HFFc6 (cell line): ENCODE measurements around the gene PALMD. TPM values are rescaled to one million over a fixed set of nuclear protein-coding genes. Genes with fewer than 3 reads are reported as not detected.
A peak's percentile ranks its signal among the peaks of the same experiment; 100 is the strongest.

Experiments used
- DNase-seq: peaks from one replicate; pipeline ENCODE4 v3.0.0-alpha.2; 2018
- H3K27ac Mint-ChIP-seq: 2 replicates; pipeline ENCODE4 v1.8.0; 2020; ENCODE audit warnings: mild to moderate bottlenecking, mixed read lengths
- H3K27me3 Mint-ChIP-seq: 2 replicates; pipeline ENCODE4 v1.8.0; 2021; ENCODE audit warnings: mild to moderate bottlenecking, moderate library complexity, mixed read lengths; ENCODE audit not compliant: insufficient read depth
- H3K36me3 Mint-ChIP-seq: 2 replicates; pipeline ENCODE4 v1.8.0; 2021; ENCODE audit warnings: low read depth, mixed read lengths
- H3K4me1 Mint-ChIP-seq: 2 replicates; pipeline ENCODE4 v1.8.0; 2020; ENCODE audit warnings: low read depth, mixed read lengths
- H3K4me3 Mint-ChIP-seq: 2 replicates; pipeline ENCODE4 v1.8.0; 2020; ENCODE audit warnings: mild to moderate bottlenecking, moderate library complexity, mixed read lengths
- H3K9me3 Mint-ChIP-seq: 2 replicates; pipeline ENCODE4 v1.8.0; 2020; ENCODE audit warnings: mild to moderate bottlenecking, mixed read lengths
- total RNA-seq, 6 experiments: library from RNA; stranded (reverse); fragmentation: NEBNext Ultra II Directional; extraction: Animal tissue kit (Norgen Biotek cat#: 25700); gene quantifications; 2 replicates in 1 of 6; 3 replicates in 5 of 6; pipeline ENCODE4 v1.2.3, GENCODE V29; 2021
- TF ChIP-seq, protein P1 (sequence below): fragments of 200-600 bp; sonication (generic); IDR thresholded peaks from 2 replicates; pipeline ENCODE4 v1.5.0; 2021; ENCODE audit warnings: antibody characterized with exemption, mild to moderate bottlenecking

The PALMD gene
- total RNA-seq, 6 experiments from 2014 or later, result not detected

- TF ChIP-seq, protein P1, sequence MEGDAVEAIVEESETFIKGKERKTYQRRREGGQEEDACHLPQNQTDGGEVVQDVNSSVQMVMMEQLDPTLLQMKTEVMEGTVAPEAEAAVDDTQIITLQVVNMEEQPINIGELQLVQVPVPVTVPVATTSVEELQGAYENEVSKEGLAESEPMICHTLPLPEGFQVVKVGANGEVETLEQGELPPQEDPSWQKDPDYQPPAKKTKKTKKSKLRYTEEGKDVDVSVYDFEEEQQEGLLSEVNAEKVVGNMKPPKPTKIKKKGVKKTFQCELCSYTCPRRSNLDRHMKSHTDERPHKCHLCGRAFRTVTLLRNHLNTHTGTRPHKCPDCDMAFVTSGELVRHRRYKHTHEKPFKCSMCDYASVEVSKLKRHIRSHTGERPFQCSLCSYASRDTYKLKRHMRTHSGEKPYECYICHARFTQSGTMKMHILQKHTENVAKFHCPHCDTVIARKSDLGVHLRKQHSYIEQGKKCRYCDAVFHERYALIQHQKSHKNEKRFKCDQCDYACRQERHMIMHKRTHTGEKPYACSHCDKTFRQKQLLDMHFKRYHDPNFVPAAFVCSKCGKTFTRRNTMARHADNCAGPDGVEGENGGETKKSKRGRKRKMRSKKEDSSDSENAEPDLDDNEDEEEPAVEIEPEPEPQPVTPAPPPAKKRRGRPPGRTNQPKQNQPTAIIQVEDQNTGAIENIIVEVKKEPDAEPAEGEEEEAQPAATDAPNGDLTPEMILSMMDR, result peak; percentile 81
- H3K9me3 Mint-ChIP-seq, result no peaks in the 10 kb centered on the region
- H3K27me3 Mint-ChIP-seq, result peaks cover 3% of the 10 kb centered on the region
- no peaks in the 10 kb centered on the region for H3K36me3 Mint-ChIP-seq
- no peak overlapping the region for H3K4me3 Mint-ChIP-seq
- DNase-seq, result peak; percentile 32
- H3K27ac Mint-ChIP-seq, result no peak overlapping the region
- H3K4me1 Mint-ChIP-seq, result peaks cover 13% of the 10 kb centered on the region
Observed at GRCh38 chr1:99728494-99729235, 82.8 kb downstream of the PALMD start.

DNA sequence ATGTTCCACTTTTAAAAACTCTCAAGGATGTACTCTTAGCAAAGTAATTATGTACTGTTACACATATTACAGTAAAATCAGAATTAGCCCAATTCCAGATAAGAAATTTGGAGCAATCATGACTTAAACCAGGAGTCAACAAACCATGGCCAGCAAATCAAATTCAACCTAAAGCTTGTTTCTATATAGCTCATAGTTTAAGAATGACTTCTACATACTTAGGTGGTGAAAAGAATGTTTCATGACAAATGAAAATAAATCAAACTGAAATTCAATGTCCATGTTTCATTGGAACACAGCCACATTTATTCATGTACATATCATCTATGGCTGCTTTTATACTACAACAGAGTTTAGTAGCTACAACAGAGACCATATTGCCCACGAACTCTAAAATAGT lies 85.5 kb downstream of the PALMD start:
- Mint-ChIP-seq H3K9me3 (no peaks in the 10 kb centered on the region), H3K27me3 (peaks cover 3% of the 10 kb centered on the region), H3K27ac (no peak overlapping the region), H3K4me1 (peaks cover 13% of the 10 kb centered on the region), H3K36me3 (no peaks in the 10 kb centered on the region), H3K4me3 (no peak overlapping the region)
- TF ChIP-seq, protein P1, result no peak
- DNase-seq, result no peak

GRCh38 chr1:99735852-99736251 lies 89.9 kb downstream of the PALMD start:
- no peak for DNase-seq
- Mint-ChIP-seq H3K4me3 (no peak overlapping the region), H3K9me3 (no peaks in the 10 kb centered on the region), H3K4me1 (peaks cover 6% of the 10 kb centered on the region), H3K36me3 (no peaks in the 10 kb centered on the region), H3K27ac (no peak overlapping the region), H3K27me3 (no peaks in the 10 kb centered on the region; the same call in none of the 2 replicates)
- TF ChIP-seq, protein P1, result no peak

DNA sequence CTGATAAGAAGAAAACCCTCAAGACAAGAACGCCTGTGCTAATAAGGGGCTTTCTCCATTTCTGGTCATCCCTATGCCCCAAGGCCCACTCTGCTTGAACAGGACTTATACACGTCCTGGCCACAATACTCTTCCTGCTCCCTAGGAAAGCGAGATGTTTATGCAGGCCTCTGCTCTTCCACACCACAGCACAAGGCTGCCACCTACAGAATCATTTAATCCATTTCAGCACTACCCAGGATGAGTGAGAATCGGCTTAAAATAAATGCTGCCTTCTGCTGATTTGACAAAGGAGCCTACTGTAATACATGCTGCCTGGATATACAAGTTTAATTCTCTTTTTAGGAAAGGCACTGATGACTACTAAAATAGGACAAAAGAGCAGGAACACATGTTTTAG lies 91.1 kb downstream of the PALMD start:
- Mint-ChIP-seq H3K27ac (no peak overlapping the region), H3K4me1 (no peaks in the 10 kb centered on the region), H3K4me3 (no peak overlapping the region), H3K27me3 (no peaks in the 10 kb centered on the region; the same call in none of the 2 replicates), H3K36me3 (no peaks in the 10 kb centered on the region), H3K9me3 (no peaks in the 10 kb centered on the region)
- TF ChIP-seq, protein P1, result peak; percentile 67
- DNase-seq, result peak; percentile 51

DNA sequence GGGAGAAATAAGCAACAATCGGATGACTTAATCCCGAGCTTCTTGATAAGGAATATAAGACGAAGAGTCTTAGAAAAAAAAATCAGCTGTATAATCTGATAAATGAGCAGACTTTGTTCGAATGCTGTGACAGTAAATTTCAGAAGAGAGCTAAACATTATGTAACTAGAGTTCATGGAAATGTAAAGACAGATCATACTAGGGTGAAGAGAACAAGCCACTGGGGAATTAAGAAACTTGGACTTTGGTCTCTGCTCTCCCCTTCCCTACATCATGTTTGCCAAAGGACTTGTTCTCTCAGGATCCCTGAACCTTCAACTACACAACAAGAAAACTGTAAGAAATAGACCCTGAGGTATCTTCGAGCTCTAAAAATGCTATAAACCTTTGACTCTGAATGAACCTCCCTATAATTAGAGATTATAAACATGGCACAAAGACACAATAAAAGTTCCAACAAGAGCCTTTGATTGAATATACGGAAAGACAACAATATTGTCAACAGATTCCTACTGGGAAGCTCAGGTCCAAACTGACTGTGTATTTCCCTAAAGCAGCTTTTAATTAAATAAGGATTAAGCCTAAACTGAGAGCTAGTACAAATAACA lies 93.0 kb downstream of the PALMD start:
- TF ChIP-seq, protein P1, result no peak
- Mint-ChIP-seq H3K36me3 (no peaks in the 10 kb centered on the region), H3K4me3 (no peak overlapping the region), H3K4me1 (no peaks in the 10 kb centered on the region), H3K27me3 (no peaks in the 10 kb centered on the region; the same call in none of the 2 replicates), H3K9me3 (no peaks in the 10 kb centered on the region), H3K27ac (no peak overlapping the region)
- no peak for DNase-seq
